A673 (cell line): ENCODE data around the gene SIK3. TPM values are rescaled to one million over a fixed set of nuclear protein-coding genes. Genes with fewer than 3 reads are reported as not detected.

Experiments used
- BruUV-seq: library from RNA; stranded (reverse); fragments of 400-500 nt; replicated peaks from 2 replicates; lab custom pipeline; 2021; lab: Mats Ljungman, UMichigan
- CTCF ChIA-PET: fragments of 300-600 bp; sonication (Branson Sonifier 250); formaldehyde crosslinking; loops from one replicate; lab custom pipeline; 2022; ENCODE audit warnings: antibody characterized with exemption; lab: Charles Lee
- POLR2A ChIA-PET: fragments of 300-600 bp; sonication (Branson Sonifier 250); formaldehyde crosslinking; loops from one replicate; lab custom pipeline; 2022; ENCODE audit warnings: antibody characterized with exemption; ENCODE audit not compliant: low non-redundant PET; lab: Charles Lee
- DNase-seq: peaks from one replicate; pipeline ENCODE4 v3.0.0-alpha.2; 2015; ENCODE audit warnings: low spot score
- H3K27ac ChIP-seq: fragments of 200-600 bp; sonication (generic); 2 replicates; pipeline ENCODE4 v1.5.1; 2016; ENCODE audit warnings: mixed run types, low read depth, mild to moderate bottlenecking, mixed read lengths, antibody characterized with exemption, low read length; ENCODE audit not compliant: poor library complexity, severe bottlenecking
- H3K27me3 ChIP-seq: fragments of 200-600 bp; sonication (generic); replicated peaks from 2 replicates; pipeline ENCODE4 v1.6.1; 2017; ENCODE audit warnings: mixed run types, low read depth, mild to moderate bottlenecking, mixed read lengths, antibody characterized with exemption, low read length; ENCODE audit not compliant: insufficient read depth, poor library complexity
- H3K36me3 ChIP-seq: fragments of 200-600 bp; sonication (generic); 2 replicates; pipeline ENCODE4 v1.6.1; 2016; ENCODE audit warnings: mixed run types, mild to moderate bottlenecking, mixed read lengths, antibody characterized with exemption, low read length; ENCODE audit not compliant: insufficient read depth, poor library complexity, severe bottlenecking
- H3K4me1 ChIP-seq: fragments of 200-600 bp; sonication (generic); 2 replicates; pipeline ENCODE4 v1.6.1; 2017; ENCODE audit warnings: mixed run types, mild to moderate bottlenecking, mixed read lengths, antibody characterized with exemption, low read length; ENCODE audit not compliant: insufficient read depth, poor library complexity, severe bottlenecking
- H3K4me3 ChIP-seq: fragments of 200-600 bp; sonication (generic); 2 replicates; pipeline ENCODE4 v1.5.1; 2016; ENCODE audit warnings: low read depth, mixed run types, mild to moderate bottlenecking, mixed read lengths, low read length; ENCODE audit not compliant: poor library complexity, severe bottlenecking
- H3K9me3 ChIP-seq: fragments of 200-600 bp; sonication (generic); 2 replicates; pipeline ENCODE4 v1.6.1; 2016; ENCODE audit warnings: mixed run types, low read depth, mild to moderate bottlenecking, mixed read lengths, antibody characterized with exemption, low read length; ENCODE audit not compliant: poor library complexity, severe bottlenecking
- EZH2 ChIP-seq: fragments of 200-600 bp; sonication (generic); IDR thresholded peaks from 2 replicates; pipeline ENCODE4 v1.6.1; 2017; ENCODE audit warnings: borderline replicate concordance, low read depth, mild to moderate bottlenecking, mixed read lengths, antibody characterized with exemption, low read length; ENCODE audit not compliant: poor library complexity, severe bottlenecking
- intact Hi-C: fragments of 100-400 bp; cut with micrococcal nuclease; formaldehyde crosslinking; loops from one replicate; pipeline ENCODE4 v1.10.0; 2022; ENCODE audit not compliant: unreplicated experiment
- total RNA-seq: library from RNA; stranded (reverse); gene quantifications from 2 replicates; pipeline ENCODE4 v1.2.3, GENCODE V29; 2021
- TF ChIP-seq, protein P1 (sequence below): fragments of 300-800, 200-600 bp; sonication (generic); conservative IDR thresholded peaks from 2 replicates; pipeline ENCODE4 v1.5.1; 2017; ENCODE audit warnings: low read depth, mild to moderate bottlenecking, antibody characterized with exemption, low read length, moderate library complexity, mixed read lengths

Gene SIK3
- total RNA-seq, 1 experiment from 2014 or later, result 81.7 TPM

DNA sequence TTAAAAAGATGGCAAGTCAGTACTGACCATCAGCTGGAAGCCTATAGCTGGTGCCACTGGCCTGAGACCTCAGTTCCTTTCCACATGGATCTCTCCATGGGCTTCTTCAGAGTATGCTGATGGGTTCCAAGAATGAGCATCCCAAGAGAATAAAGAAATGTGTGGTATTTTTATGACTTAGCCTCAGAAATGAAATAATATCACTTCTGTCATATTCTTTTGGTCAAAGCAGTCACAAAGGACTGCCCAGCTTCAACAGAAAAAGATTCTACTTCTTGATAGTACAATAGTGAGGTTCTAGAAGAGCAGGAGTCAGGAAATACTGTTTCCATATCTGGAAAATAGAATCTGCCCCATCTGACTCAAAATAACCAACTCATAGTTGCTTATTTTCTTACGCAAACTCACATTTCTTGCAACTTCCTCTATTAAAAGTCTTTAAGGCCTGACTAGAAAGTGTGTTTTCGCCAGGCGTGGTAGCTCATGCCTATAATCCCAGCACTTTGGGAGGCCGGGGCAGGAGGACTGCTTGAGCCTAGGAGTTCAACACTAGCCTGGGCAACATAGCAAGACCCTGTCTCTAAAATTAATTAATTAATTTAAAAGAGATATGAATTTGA is 116.9 kb downstream of the SIK3 start:
- intact Hi-C loops, result no loop called here
- Histone ChIP-seq H3K4me3 (no peak overlapping the region), H3K27ac (no peak overlapping the region), H3K4me1 (peaks cover 26% of the 10 kb centered on the region), H3K36me3 (no peaks in the 10 kb centered on the region), H3K27me3 (no peaks in the 10 kb centered on the region), H3K9me3 (no peaks in the 10 kb centered on the region)
- BruUV-seq, result no TSS peak
- no peak for DNase-seq
- TF ChIP-seq, protein P1, sequence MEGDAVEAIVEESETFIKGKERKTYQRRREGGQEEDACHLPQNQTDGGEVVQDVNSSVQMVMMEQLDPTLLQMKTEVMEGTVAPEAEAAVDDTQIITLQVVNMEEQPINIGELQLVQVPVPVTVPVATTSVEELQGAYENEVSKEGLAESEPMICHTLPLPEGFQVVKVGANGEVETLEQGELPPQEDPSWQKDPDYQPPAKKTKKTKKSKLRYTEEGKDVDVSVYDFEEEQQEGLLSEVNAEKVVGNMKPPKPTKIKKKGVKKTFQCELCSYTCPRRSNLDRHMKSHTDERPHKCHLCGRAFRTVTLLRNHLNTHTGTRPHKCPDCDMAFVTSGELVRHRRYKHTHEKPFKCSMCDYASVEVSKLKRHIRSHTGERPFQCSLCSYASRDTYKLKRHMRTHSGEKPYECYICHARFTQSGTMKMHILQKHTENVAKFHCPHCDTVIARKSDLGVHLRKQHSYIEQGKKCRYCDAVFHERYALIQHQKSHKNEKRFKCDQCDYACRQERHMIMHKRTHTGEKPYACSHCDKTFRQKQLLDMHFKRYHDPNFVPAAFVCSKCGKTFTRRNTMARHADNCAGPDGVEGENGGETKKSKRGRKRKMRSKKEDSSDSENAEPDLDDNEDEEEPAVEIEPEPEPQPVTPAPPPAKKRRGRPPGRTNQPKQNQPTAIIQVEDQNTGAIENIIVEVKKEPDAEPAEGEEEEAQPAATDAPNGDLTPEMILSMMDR, result no peak
- no peak for TF ChIP-seq EZH2
- POLR2A ChIA-PET, result no interaction called here
- CTCF ChIA-PET, result no interaction called here

DNA sequence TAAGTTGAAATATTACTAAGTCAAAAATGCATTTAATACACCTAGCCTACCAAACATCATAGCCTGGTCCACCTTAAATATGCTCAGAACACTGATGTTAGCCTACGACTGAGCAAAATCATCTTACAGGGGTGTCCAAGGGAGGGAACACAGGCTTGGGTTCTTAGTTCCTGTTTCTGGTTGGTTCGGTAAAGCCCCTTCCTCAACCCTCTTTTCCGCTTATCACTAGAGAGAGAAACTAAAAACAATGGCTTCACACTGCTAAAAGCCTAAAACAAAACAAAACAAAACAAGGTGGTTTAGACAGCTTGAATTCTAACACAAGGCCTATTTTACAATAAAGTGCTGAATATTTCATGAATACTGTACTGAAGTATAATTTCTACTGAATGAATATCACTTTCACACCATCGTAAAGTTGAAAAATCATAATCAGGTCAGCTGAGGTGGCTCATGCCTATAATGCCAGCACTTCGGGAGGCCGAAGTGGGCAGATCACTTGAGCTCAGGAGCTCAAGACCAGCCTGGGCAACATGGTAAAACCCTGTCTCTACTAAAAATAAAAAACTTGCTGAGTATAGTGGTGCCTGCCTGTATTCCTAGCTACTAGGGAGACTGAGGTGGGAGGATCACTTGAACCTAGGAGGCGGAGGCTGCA is 118.0 kb downstream of the SIK3 start:
- Histone ChIP-seq H3K36me3 (no peaks in the 10 kb centered on the region), H3K27ac (no peak overlapping the region), H3K4me1 (peaks cover 15% of the 10 kb centered on the region), H3K27me3 (no peaks in the 10 kb centered on the region), H3K4me3 (no peak overlapping the region), H3K9me3 (no peaks in the 10 kb centered on the region)
- no peak for DNase-seq
- intact Hi-C loops, result no loop called here
- TF ChIP-seq, protein P1, result no peak
- TF ChIP-seq EZH2, result no peak
- POLR2A ChIA-PET, result interaction anchor here (0.6 kb wide), 2 partner anchors 17 to 1770 kb away, joined by 3 read pairs; no protein-coding TSS in a partner anchor
- no TSS peak for BruUV-seq
- CTCF ChIA-PET, result no interaction called here

DNA sequence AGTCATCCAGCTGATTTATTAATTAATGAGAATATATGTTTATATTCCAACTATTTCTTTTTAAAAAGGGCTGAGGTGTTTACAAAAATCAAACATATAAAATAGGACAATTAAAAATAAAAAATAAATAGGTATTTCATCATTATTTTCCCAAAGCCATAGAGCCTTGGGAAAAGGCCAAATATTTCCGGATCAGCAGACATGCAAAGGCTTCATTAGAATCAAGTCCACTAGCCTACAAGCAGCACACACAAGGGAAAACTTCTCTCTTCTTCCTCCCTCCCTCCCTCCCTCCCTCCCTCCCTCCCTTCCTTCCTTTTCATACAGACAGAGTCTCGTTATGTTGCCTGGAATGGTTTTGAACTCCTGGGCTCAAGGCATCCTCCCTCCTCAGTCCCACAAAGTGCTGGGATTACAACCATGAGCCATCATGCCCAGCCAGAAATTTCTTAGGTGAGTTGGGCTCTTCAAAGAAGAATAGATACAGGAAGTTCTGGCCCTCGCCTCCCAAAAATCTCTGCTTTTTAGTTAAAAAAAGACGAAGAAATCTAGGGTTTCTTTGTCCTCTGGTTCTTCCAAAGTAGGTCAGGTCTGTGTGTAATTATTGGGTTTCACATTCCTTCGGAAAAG is 121.2 kb downstream of the SIK3 start:
- H3K4me3 ChIP-seq, result no peak overlapping the region
- POLR2A ChIA-PET, result no interaction called here
- H3K27me3 ChIP-seq, result no peaks in the 10 kb centered on the region
- TF ChIP-seq, protein P1, result no peak
- no peak for TF ChIP-seq EZH2
- intact Hi-C loops, result no loop called here
- H3K9me3 ChIP-seq, result no peaks in the 10 kb centered on the region
- H3K27ac ChIP-seq, result no peak overlapping the region
- CTCF ChIA-PET, result no interaction called here
- no peaks in the 10 kb centered on the region for H3K36me3 ChIP-seq
- BruUV-seq, result no TSS peak
- peaks cover 21% of the 10 kb centered on the region for H3K4me1 ChIP-seq
- DNase-seq, result no peak
